ENCODE measurements around the gene ZNF827.

Gene ZNF827

GRCh38 chr4:145936142-145936996, 2.3 kb downstream of the ZNF827 start (continued):
- TF ChIP-seq ZBTB17 (tag by site-specific recombination; IDR thresholded peaks at IDR 0.05): no peak
- TF ChIP-seq BCL6B (tag by site-specific recombination; IDR thresholded peaks at IDR 0.05): no peak
- no peak for TF ChIP-seq ZNF169 (tag by site-specific recombination; IDR thresholded peaks at IDR 0.05)
- TF ChIP-seq ZBTB26 (tag by site-specific recombination; optimal IDR thresholded peaks at IDR 0.05): peak; percentile 65
- TF ChIP-seq EGR2 (tag by site-specific recombination; IDR thresholded peaks at IDR 0.05; ENCODE audit: low read depth): peak; percentile 59
- TF ChIP-seq ZSCAN18 (tag by site-specific recombination; IDR thresholded peaks at IDR 0.05): no peak
- TF ChIP-seq ZNF23 (tag by site-specific recombination; IDR thresholded peaks at IDR 0.05; ENCODE audit: borderline replicate concordance): no peak
- no peak for TF ChIP-seq ZNF626 (tag by site-specific recombination; IDR thresholded peaks at IDR 0.05)
- no peak for TF ChIP-seq ZSCAN23 (tag by site-specific recombination; IDR thresholded peaks at IDR 0.05)
- TF ChIP-seq ZBTB8A (tag by site-specific recombination; IDR thresholded peaks at IDR 0.05): peak; percentile 48
- TF ChIP-seq MYNN (tag by site-specific recombination; IDR thresholded peaks at IDR 0.05; ENCODE audit: borderline replicate concordance): no peak
- TF ChIP-seq SETDB1 (IDR thresholded peaks at IDR 0.05; ENCODE audit: insufficient read length, low read length): no peak
- TF ChIP-seq ZBTB49 (tag by site-specific recombination; IDR thresholded peaks at IDR 0.05; ENCODE audit: low read depth): no peak
- no peak for TF ChIP-seq KLF10 (tag by site-specific recombination; IDR thresholded peaks at IDR 0.05)
- no peak for TF ChIP-seq ZFP41 (tag by site-specific recombination; IDR thresholded peaks at IDR 0.05; ENCODE audit: borderline replicate concordance)
- no peak for TF ChIP-seq KLF9 (tag by site-specific recombination; IDR thresholded peaks at IDR 0.05; ENCODE audit: low read depth)
- 0 out of 2 replicates have a peak, but pooled peaks have one; percentile 58 for TF ChIP-seq ZBTB20 (tag by site-specific recombination; IDR thresholded peaks at IDR 0.05)
- TF ChIP-seq ZNF610 (tag by site-specific recombination; IDR thresholded peaks at IDR 0.05; ENCODE audit: borderline replicate concordance): no peak
- no peak for TF ChIP-seq ZBTB7A (tag by site-specific recombination; IDR thresholded peaks at IDR 0.05; ENCODE audit: low read depth)
- peak; percentile 67 for TF ChIP-seq SP3 (tag by site-specific recombination; IDR thresholded peaks at IDR 0.05)
- no peak for TF ChIP-seq ZNF266 (tag by site-specific recombination; IDR thresholded peaks at IDR 0.05; ENCODE audit: low read depth)
- TF ChIP-seq ZNF513 (tag by site-specific recombination; IDR thresholded peaks at IDR 0.05): no peak
- TF ChIP-seq ZBTB44 (tag by site-specific recombination; IDR thresholded peaks at IDR 0.05): no peak
- no peak for TF ChIP-seq PRDM6 (tag by site-specific recombination; IDR thresholded peaks at IDR 0.05)
- no peak for TF ChIP-seq ZFP69B (tag by site-specific recombination; IDR thresholded peaks at IDR 0.05)
- TF ChIP-seq ZXDB (tag by site-specific recombination; IDR thresholded peaks at IDR 0.05): 0 out of 2 replicates have a peak, but pooled peaks have one; percentile 36
- no peak for TF ChIP-seq ZFP3 (tag by site-specific recombination; IDR thresholded peaks at IDR 0.05; ENCODE audit: low read depth)
- TF ChIP-seq ZNF2 (tag by site-specific recombination; IDR thresholded peaks at IDR 0.05): no peak

All from HEK293 (cell line).